GM03348 (cell line): Measurements from ENCODE around the gene MCM5.
"Not testable (repeated sequence)": the region's sequence is repeated elsewhere in the genome, so short reads cannot be mapped to it uniquely, and the experiment has no call there.

Experiments used
- DNase-seq: peaks from one replicate; pipeline ENCODE4 v3.0.0; 2012; ENCODE audit warnings: low spot score

Gene MCM5

GRCh38 chr22:35432228-35432905 is 32.4 kb downstream of the MCM5 start:
- no peak for DNase-seq

GRCh38 chr22:35434061-35434710 is 34.2 kb downstream of the MCM5 start:
- DNase-seq, result no peak

GRCh38 chr22:35435201-35435740 is 35.3 kb downstream of the MCM5 start:
- no peak for DNase-seq

GRCh38 chr22:35436421-35436820 is 36.5 kb downstream of the MCM5 start:
- DNase-seq, result no peak

GRCh38 chr22:35437049-35437448 is 37.1 kb downstream of the MCM5 start:
- DNase-seq, result no peak

GRCh38 chr22:35438673-35439364 is 38.9 kb downstream of the MCM5 start:
- DNase-seq, result not testable (repeated sequence)

- no peak for DNase-seq
These were observed 39.4 kb downstream of the MCM5 start for GRCh38 chr22:35439365-35439717.

GRCh38 chr22:35440129-35440528 is 40.2 kb downstream of the MCM5 start:
- DNase-seq, result no peak

- DNase-seq, result no peak
These were observed 41.7 kb downstream of the MCM5 start for GRCh38 chr22:35441489-35442100.

GRCh38 chr22:35442471-35442870 is 42.5 kb downstream of the MCM5 start:
- DNase-seq, result no peak

- no peak for DNase-seq
These were observed 43.4 kb downstream of the MCM5 start for GRCh38 chr22:35443338-35443737.

GRCh38 chr22:35443790-35444684 is 44.1 kb downstream of the MCM5 start:
- DNase-seq, result no peak

- no peak for DNase-seq
These were observed 44.9 kb downstream of the MCM5 start for GRCh38 chr22:35444685-35445399.

GRCh38 chr22:35445933-35446332 is 46.0 kb downstream of the MCM5 start:
- no peak for DNase-seq

- peak; percentile 82 for DNase-seq
These were observed 46.4 kb downstream of the MCM5 start for GRCh38 chr22:35446365-35446764.

- no peak for DNase-seq
These were observed 48.6 kb downstream of the MCM5 start for GRCh38 chr22:35448523-35448922.

GRCh38 chr22:35449829-35450689 is 50.1 kb downstream of the MCM5 start:
- no peak for DNase-seq

GRCh38 chr22:35450824-35451569 is 51.1 kb downstream of the MCM5 start:
- DNase-seq, result no peak

- no peak for DNase-seq
These were observed 51.7 kb downstream of the MCM5 start for GRCh38 chr22:35451592-35451991.
